Stimulated activated CD8-positive, alpha-beta memory T cell treated with anti-CD3 and anti-CD28 coated beads, Interleukin-15, amount 100 ng/mL, for 48 hours (primary cell): Measurements from ENCODE around the gene MIA2.
A peak's percentile ranks its signal among the peaks of the same experiment; 100 is the strongest.
"Not testable (repeated sequence)": the region's sequence is repeated elsewhere in the genome, so short reads cannot be mapped to it uniquely, and the experiment has no call there.

Experiments used
- DNase-seq, 2 donors: peaks; one replicate each; pipeline ENCODE4 v3.0.0-alpha.2; 2020; ENCODE audit warnings: low read depth in 2 of 2

Gene MIA2, protein sequence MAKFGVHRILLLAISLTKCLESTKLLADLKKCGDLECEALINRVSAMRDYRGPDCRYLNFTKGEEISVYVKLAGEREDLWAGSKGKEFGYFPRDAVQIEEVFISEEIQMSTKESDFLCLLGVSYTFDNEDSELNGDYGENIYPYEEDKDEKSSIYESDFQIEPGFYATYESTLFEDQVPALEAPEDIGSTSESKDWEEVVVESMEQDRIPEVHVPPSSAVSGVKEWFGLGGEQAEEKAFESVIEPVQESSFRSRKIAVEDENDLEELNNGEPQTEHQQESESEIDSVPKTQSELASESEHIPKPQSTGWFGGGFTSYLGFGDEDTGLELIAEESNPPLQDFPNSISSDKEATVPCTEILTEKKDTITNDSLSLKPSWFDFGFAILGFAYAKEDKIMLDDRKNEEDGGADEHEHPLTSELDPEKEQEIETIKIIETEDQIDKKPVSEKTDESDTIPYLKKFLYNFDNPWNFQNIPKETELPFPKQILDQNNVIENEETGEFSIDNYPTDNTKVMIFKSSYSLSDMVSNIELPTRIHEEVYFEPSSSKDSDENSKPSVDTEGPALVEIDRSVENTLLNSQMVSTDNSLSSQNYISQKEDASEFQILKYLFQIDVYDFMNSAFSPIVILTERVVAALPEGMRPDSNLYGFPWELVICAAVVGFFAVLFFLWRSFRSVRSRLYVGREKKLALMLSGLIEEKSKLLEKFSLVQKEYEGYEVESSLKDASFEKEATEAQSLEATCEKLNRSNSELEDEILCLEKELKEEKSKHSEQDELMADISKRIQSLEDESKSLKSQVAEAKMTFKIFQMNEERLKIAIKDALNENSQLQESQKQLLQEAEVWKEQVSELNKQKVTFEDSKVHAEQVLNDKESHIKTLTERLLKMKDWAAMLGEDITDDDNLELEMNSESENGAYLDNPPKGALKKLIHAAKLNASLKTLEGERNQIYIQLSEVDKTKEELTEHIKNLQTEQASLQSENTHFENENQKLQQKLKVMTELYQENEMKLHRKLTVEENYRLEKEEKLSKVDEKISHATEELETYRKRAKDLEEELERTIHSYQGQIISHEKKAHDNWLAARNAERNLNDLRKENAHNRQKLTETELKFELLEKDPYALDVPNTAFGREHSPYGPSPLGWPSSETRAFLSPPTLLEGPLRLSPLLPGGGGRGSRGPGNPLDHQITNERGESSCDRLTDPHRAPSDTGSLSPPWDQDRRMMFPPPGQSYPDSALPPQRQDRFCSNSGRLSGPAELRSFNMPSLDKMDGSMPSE (N-terminal part only)

DNA sequence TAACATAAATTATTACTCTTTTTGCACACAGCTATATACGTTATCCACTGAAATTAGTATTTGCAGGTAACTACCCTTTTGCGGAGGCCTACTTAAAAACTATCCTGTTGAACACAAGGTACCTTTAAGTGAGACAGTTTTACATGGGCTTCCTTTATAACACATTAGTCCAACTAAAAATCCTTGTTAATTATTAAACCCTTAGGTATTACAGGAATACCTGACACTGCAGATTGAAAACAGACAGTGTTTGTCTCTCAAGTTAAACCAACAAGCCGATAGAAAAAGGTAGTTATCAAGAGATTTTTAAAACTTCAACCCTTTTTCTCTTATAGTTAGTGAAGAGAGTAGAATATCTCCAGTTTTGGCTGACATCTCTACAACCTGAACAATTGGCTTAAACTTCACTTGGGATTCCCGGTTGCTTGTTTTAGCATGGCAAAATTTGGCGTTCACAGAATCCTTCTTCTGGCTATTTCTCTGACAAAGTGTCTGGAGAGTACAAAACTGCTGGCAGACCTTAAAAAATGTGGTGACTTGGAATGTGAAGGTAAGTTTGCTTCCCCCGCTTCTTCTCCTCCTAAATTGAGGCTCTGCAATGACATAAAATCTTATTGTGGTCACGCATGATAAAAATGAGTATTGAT is at the start of gene MIA2:
TSS of gene MIA2 (plus strand) at position 236 of the 647 bp plus-strand sequence. CDS start at position 436, 200 bp downstream.
- no peak for DNase-seq

DNA sequence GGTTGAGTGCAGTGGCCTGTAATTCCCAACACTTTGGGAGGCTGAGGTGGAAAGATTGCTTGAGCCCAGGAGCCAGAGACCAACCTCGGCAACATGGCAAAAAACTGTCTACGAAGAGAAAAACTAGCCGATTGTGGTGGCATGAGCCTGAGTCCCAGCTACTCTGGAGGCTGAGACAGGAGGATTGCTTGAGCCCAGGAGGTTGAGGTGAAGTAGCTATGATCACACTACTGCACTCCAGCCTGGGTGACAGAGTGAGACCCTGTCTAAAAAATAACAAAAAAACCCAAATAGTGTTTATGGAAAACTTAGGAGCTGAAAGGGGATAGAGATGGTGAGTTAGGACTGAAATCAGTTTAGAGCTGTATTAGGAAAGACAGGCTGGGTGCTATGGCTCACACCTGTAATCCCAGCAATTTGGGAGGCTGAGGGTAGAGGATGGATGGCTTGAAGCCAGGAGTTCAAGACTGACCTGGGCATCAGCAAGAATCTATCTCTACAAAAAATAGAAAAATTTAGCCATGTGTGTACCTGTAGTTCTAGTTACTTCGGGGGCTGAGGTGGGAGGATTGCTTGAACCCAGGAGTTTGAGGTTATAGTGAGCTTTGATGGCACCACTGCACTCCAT is 49.0 kb upstream of the MIA2 start:
- no peak for DNase-seq

DNA sequence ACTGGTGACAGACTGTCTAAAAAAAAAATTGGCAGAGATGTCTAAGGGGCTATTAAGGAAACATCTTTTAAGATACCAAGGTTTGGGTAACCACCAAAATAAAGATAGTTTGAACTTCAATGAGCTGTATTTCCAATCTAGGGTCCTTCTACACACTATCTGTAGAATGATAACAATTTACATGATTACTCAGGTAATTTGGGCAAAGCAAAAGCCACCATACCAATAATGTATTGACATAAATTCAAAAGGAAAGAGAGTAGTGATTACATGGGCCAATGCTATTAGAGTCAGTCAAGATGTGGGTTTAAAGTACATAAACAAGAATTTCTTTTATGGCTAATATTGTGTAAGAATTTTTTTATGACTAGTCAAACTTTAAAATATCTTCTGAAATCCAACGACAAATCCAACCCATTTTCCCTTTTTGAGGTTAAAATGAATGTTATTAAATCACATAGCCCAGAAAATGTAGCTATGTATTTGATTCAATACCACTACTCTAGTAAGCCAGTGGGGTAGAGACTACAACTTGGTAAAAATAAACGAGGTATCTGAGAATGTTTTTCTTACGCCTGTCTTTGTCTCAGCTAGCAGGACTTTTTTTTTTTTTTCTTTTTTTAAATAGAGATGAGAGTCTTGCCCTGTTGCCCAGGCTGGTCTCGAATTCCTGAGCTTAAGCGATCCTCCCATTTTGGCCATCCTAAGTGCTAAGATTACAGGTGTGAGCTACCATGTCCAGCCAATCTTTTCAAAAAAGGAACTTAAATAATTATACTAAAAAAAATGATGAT is 48.3 kb upstream of the MIA2 start:
- no peak for DNase-seq

DNA sequence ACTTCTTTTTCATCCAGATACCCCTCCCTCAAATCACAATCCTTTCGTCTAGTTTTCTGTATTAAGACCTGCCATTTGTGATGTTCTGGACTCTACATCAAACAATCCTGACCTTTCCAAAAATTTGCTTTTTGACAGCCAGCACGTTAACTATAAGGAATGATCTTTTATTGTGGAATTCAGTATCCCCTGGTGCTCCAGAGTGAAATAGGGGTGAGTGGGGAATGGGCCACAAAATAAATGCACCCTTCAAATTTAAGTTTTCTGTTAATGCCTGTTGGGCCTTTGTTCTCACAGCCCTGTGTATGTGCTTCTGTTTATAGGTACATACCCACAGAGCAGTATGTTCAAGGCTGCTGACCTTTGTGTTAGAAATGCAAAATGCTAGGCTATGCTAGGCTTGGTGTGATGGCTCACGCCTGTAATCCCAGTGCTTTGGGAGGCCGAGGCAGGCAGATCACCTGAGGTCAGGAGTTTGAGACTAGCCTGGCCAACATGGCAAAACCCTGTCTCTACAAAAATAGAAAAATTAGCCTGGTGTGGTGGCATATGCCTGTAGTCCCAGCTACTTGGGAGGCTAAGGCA is 46.7 kb upstream of the MIA2 start:
- no peak for DNase-seq

DNA sequence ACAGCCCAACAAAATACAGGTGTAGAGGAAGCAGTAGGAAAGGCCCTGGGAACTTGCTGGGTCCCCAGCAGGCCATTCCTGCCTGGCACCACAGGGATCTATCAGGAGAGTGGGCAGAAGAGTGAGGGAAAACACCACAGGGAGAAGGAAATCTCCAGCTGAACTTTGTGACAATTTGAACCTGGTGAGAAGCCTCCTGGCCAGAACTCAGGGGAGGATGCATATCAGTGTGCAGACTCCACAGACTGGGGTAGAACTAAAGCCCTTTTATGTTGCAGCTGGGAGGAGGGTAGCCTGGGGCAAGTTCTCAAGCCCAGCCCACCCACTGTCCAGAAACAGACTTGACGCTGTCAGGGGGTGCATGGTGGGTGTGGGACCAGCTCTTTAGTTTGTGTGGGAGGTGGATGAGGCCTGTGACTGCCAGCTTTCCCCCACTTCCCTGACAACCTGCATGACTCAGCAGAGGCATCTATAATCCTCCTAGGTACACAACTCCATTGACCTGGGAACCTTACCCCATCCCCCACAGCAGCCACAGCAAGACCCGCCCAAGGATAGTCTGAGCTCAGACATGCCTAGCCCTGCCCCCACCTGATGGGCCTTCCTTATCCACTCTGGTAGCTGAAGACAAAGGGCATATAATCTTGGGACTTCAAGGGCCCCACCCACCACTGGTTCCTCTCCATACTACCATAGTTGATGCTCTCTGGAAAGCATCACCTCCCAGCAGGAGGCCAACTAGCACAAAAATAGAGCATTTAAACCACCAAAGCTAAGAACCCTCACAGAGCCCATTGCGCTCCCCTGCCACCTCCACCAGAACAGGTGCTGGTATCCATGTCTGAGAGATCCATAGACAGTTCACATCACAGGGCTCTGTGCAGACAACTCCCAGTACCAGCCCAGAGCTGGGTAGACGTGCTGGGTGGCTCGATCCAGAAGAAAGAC is 29.8 kb upstream of the MIA2 start:
- no peak for DNase-seq

DNA sequence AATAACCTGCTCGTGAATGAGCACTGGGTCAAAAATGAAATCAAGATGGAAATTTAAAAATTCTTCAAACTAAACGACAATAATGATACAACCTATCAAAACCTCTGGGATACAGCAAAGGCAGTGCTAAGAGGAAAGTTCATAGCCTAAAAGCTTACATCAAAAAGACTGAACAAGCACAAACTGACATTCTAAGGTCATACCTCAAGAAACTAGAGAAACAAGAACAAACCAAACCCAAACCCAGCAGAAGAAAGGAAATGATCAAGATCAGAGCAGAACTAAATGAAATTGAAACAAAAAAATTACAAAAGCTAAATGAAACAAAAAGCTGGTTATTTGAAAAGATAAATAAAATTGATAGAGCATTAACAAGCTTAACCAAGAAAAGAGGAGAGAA is 26.3 kb upstream of the MIA2 start:
- DNase-seq, result not testable (repeated sequence)

DNA sequence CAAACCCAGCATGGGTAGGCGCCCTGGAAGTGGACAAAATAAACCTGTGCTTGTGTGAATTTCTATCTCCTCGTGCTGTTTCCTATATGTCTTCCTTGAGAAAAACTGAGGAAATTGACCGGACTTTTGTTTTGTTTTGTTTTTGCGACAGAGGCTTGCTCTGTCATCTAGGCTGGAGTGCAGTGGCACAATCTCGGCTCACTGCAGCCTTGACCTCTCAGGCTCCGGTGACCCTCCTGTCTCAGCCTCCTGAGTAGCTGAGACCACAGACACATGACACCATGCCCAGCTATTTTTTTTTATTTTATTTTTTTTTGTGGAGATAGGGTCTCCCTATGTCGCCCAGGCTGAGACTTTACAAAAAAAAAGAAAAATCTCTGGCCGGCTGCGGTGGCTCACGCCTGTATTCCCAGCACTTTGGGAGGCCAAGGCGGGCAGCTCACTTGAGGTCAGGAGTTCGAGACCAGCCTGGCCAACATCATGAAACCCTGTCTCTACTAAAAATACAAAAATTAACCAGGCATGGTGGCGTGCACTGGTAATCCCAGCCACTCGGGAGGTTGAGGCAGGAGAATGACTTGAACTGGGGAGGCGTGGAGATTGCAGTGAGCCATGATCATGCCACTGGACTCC is 22.5 kb upstream of the MIA2 start:
- no peak for DNase-seq

DNA sequence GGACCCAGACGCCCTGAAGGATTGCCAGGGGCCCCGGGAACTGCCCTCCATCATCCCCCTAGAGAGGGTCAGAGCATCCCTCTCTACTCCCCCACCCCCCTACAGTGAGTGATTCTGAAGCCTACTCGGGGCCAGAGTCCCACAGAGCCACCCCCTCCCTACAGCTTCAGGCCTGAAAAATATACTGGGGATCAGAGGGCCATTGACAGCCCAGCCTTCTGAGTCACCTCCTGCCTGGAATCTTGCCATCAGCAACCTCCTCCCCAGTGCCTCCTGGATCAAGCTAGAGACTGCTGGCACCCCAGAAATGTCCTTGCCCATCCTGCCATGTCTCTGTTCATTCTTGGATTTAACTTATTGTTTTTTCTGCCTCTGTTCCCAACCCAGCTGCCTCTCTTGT is 21.7 kb upstream of the MIA2 start:
- DNase-seq, result no peak

DNA sequence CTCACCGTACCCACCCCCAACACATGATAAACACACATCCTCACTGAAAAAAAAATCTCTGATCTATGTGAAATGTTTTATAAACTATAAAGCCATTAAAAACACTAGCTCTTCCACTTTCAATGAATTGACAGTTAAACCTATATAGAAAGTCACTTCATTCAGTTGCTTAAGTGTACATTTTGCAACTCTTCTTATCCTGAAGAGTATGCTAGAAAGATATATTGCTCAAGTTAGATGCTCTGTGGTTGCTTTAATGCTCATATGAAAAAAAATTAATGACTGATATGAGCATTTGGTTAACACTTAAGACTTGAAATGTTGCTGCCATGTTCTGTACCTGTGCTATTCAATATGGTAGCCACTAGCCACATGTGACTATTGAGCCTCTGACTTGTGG is 21.0 kb upstream of the MIA2 start:
- DNase-seq, result no peak

DNA sequence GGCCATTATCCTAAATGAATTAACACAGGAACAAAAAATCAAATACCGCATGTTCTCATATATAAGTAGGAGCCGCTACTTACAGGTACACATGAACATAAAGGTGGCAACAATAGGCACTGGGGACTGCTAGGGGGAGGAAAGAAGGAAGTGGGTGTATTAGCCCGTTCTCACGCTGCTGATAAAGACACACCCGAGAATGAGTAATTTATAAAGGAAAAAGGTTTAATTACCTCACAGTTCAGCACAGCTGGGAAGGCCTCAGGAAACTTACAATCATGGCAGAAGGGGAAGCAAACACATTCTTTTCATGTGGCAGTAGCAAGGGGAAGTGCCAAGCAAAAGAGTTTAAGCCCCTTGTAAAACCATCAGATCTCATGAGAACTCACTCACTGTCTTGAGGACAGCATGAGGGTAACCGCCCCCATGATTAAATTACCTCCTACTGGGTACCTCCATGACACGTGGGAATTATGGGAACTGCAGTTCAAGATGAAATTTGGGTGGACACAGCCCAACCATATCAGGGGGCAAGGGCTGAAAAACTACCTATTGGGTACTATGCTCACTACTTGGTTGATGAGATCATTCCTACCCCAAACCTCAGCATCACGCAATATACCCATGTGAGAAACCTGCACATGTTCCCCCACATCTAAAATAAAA is 16.4 kb upstream of the MIA2 start:
- no peak for DNase-seq

DNA sequence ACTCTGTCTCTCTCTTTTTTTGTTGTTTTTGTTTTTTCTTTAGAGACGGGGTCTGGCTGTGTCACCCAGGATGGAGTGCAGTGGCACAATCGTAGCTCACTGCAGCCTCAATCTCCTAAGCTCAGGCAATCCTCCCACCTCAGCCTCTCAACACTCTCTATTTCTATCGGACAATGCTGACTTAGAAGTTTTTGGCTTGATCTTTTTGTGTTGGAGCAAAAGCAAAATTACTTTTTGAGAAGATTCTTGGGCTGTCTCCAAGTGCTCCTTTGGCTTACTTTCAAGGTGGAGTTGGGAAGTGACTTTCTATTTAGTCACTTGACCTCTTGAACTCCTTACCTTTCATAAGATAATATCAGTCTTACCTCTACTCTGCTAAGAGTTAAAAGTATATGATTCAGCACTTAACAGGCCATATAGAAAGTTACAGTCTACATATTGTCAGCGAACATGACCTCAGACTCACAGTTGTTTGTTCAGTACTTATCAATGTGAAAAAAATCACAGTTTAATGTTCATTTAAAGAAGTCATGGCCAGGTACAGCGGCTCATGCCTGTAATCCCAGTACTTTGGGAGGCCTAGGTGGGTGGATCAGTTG is 15.4 kb upstream of the MIA2 start:
- no peak for DNase-seq

DNA sequence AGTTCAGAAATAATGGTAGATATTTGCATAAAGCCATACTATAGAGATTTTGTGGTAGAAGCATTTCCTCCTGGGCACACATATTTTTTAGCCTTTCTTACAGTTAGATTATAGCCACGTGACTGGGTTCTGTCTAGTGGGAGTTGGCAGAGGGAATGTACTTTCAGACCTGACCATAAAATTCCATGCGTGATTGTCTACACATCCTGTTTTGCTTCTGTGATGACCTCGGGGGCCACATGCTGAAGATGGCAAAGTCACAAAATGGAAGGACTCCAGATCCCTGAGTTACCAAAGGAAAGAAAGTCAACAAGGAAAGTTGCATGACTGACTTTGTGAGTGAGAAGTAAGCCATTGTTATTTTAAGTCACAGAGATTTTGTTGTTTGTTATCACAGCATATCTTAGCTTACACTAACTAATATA is 14.6 kb upstream of the MIA2 start:
- no peak for DNase-seq

DNA sequence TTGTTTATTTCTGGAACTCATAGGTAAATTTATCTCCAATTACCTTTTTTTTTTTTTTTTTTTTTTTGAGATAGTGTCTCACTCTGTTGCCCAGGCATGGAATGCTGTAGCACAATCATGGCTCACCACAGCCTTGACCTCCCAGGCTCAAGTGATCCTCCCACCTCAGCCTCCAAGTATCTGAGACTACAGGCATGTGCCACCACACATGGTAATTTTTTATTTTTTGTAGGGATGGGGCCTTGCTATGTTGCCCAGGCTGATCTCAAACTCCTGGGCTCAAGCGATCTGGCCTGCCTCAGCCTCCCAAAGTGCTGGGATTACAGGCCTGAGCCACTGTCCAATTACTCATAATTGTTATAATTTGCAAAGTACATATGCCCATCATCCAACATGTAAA is 13.2 kb upstream of the MIA2 start:
- not testable (repeated sequence) for DNase-seq

DNA sequence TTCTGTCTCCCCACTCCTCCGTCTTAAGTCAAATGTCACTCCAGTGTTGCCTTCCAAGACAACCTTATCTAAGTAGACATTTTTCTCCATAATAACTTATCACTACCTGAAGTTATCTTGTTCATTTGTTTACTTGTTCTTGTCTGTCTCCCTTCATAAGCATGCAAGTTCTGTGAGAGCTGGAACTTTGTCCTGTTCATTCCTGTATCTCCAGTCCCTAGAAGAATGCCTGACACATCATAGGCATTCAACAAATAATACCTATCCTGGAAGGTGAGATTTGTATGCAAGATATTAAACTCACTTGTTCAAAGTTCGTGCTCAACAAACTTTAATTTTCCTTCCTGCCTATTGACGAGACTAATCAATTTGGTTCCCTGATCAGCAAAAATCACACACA is 5.7 kb upstream of the MIA2 start:
- no peak for DNase-seq

DNA sequence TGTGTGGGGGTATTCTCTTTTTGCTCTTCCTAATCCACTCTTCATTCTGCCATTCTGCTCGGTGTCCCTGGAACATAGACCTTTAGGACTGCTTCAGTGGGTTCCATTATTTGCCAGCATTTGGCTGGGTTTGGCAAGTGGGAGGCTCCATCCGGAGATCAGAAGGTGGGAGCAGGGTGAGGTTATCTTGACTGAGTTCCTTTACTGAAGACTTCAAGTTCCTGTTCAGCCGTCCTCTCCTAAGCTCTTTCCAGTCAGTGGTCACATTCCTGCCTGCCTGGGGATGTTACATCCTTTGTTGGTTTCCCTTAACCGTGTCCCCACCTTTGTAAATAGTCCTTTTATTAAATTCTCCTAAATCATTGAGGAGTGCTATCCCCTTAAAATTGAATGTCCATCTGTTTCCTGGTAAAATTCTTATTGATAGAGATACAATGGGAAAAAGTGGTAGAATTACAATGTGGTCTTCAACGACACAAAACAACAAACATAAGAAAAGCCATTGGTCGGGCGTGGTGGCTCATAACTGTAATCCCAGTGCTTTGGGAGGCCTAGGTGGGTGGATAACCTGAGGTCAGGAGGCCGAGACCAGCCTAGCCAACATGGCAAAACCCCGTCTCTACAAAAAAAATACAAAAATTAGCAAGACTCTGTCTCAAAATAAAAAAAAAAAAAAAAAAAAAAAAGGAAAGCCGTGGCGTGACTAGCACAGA is 5.0 kb upstream of the MIA2 start:
- peak in 1 of 2 donors; percentile 28 for DNase-seq

DNA sequence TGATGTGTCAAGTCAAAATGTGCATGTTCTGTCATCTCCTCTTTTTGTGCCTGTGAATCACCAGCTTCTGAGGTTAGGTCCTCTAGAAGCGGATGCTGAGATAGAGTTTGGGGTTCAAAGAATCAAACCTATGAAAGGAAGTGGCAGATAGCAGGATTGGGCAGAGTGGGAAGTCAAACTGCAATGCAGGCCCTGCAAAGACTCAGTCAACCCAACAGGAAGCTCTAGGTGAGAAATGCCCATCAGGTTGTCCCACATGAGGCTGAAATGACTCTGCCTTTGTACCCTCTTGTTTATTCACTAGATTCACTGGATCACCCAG is 4.5 kb upstream of the MIA2 start:
- peak; percentile 47 to 56 for DNase-seq

DNA sequence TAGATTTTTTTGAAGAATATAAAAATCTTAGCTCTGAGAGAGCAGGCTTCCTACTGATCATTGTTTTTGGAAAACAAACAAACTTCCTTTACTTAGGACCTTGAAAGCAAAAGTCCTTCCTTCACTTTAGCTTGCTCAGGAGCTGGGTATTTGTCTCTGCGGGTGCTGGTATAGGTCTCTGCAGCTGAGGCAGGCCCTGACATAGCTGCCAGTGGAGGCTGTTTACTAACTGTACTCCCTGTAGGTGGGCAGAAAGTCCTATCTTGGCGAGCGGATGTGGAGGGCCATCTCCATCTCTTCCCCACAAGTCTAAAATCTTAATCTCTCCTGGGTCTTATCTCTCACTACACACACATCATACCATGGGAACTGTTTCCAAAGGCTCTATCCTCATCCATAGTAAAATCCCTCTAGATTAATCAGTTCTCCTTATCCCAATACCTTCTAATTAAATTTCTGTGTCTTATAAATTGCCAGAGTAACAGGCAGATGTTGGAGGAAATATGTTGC is 4.1 kb upstream of the MIA2 start:
- no peak for DNase-seq
